CD14-positive monocyte (primary cell): ENCODE results near the gene MUTYH. TPM values are rescaled to one million over a fixed set of nuclear protein-coding genes. Genes with fewer than 3 reads are reported as not detected.
A peak's percentile ranks its signal among the peaks of the same experiment; 100 is the strongest.

Experiments used
- DNase-seq, 3 donors: peaks; one replicate each; pipeline ENCODE4 v3.0.0-alpha.2; 2011 to 2022
- H2AFZ ChIP-seq: 2 replicates; pipeline ENCODE4 v1.6.0; 2012; ENCODE audit warnings: mild to moderate bottlenecking, low read depth, low read length, inconsistent platforms; ENCODE audit not compliant: insufficient read depth, poor library complexity, severe bottlenecking
- H3K27ac ChIP-seq, 2 donors: 1 replicate in 1 of 2; 2 replicates in 1 of 2; pipeline ENCODE4 v1.5.1; 2012 to 2013; ENCODE audit warnings: low read length in 2 of 2, control low read depth in 1 of 2, inconsistent platforms in 1 of 2, low read depth in 1 of 2, mild to moderate bottlenecking in 1 of 2
- H3K27me3 ChIP-seq, 2 donors: one replicate each; pipeline versions ENCODE4 v1.6.0 to v1.6.1; 2011 to 2013; ENCODE audit warnings: low read length in 2 of 2; ENCODE audit not compliant: control insufficient read depth in 2 of 2, insufficient read depth in 2 of 2
- H3K36me3 ChIP-seq, 2 donors: replicated peaks in 1 of 2; 1 replicate in 1 of 2; 2 replicates in 1 of 2; pipeline versions ENCODE4 v1.5.1 to v1.6.1; 2012 to 2013; ENCODE audit warnings: low read length in 2 of 2, control low read depth in 1 of 2, inconsistent platforms in 1 of 2, mild to moderate bottlenecking in 1 of 2; ENCODE audit not compliant: insufficient read depth in 2 of 2, control insufficient read depth in 1 of 2
- H3K4me1 ChIP-seq, 2 donors: 1 replicate in 1 of 2; 2 replicates in 1 of 2; pipeline versions ENCODE4 v1.5.1 to v1.6.1; 2012 to 2013; ENCODE audit warnings: low read length in 2 of 2, control low read depth in 1 of 2, inconsistent platforms in 1 of 2, mild to moderate bottlenecking in 1 of 2, moderate library complexity in 1 of 2; ENCODE audit not compliant: insufficient read depth in 2 of 2, control insufficient read depth in 1 of 2
- H3K4me2 ChIP-seq: replicated peaks from 2 replicates; pipeline ENCODE3; 2012; ENCODE audit warnings: low read length, moderate library complexity, mild to moderate bottlenecking; ENCODE audit not compliant: poor library complexity, severe bottlenecking; ENCODE audit errors: extremely low read depth
- H3K4me3 ChIP-seq, 3 experiments: fragments of 200-600 bp in 1 of 3; sonication (generic) in 1 of 3; replicated peaks in 1 of 3; 1 replicate in 2 of 3; 2 replicates in 1 of 3; pipeline ENCODE4 v1.5.1; 2011 to 2013; ENCODE audit warnings: low read length in 3 of 3, mild to moderate bottlenecking in 3 of 3, control low read depth in 2 of 3, low read depth in 2 of 3, inconsistent platforms in 1 of 3, moderate library complexity in 1 of 3
- H3K79me2 ChIP-seq: 2 replicates; pipeline ENCODE4 v1.6.0; 2012; ENCODE audit warnings: mild to moderate bottlenecking, control low read depth, inconsistent platforms, low read length, moderate library complexity; ENCODE audit not compliant: insufficient read depth
- H3K9ac ChIP-seq: 2 replicates; pipeline ENCODE4 v1.6.0; 2017; ENCODE audit warnings: low read length, mild to moderate bottlenecking; ENCODE audit not compliant: insufficient read depth, poor library complexity, severe bottlenecking
- H3K9me3 ChIP-seq, 2 donors: replicated peaks in 1 of 2; 1 replicate in 1 of 2; 2 replicates in 1 of 2; pipeline versions ENCODE4 v1.5.1 to v1.6.1; 2012 to 2013; ENCODE audit warnings: low read length in 2 of 2, control low read depth in 1 of 2; ENCODE audit not compliant: control insufficient read depth in 1 of 2, insufficient read depth in 1 of 2
- H4K20me1 ChIP-seq: 2 replicates; pipeline ENCODE4 v1.6.0; 2012; ENCODE audit warnings: mild to moderate bottlenecking, low read length, control low read depth, moderate library complexity; ENCODE audit not compliant: insufficient read depth
- H3K27ac Mint-ChIP-seq, 7 donors: one replicate each; pipeline ENCODE4 v1.8.0; 2020; ENCODE audit warnings: mild to moderate bottlenecking in 7 of 7, mixed read lengths in 7 of 7, moderate library complexity in 6 of 7, inconsistent platforms in 2 of 7
- H3K27me3 Mint-ChIP-seq, 3 donors: one replicate each; pipeline ENCODE4 v1.8.0; 2021 to 2022; ENCODE audit warnings: low read depth in 3 of 3, mild to moderate bottlenecking in 3 of 3, mixed read lengths in 3 of 3, moderate library complexity in 3 of 3, inconsistent platforms in 1 of 3
- H3K36me3 Mint-ChIP-seq, 2 donors: one replicate each; pipeline ENCODE4 v1.8.0; 2020; ENCODE audit warnings: mixed read lengths in 2 of 2, inconsistent platforms in 1 of 2, mild to moderate bottlenecking in 1 of 2
- H3K4me1 Mint-ChIP-seq: one replicate; pipeline ENCODE4 v1.8.0; 2020; ENCODE audit warnings: mild to moderate bottlenecking, mixed read lengths
- H3K4me3 Mint-ChIP-seq, 2 donors: one replicate each; pipeline ENCODE4 v1.8.0; 2020; ENCODE audit warnings: mild to moderate bottlenecking in 2 of 2, mixed read lengths in 2 of 2, moderate library complexity in 1 of 2
- H3K9me3 Mint-ChIP-seq, 7 donors: one replicate each; pipeline ENCODE4 v1.8.0; 2020 to 2022; ENCODE audit warnings: mixed read lengths in 7 of 7, mild to moderate bottlenecking in 6 of 7, moderate library complexity in 6 of 7, inconsistent platforms in 2 of 7
- CTCF ChIP-seq: fragments of 200-600 bp; IDR thresholded peaks from one replicate; pipeline ENCODE4 v1.8.0; 2022; ENCODE audit warnings: antibody characterized with exemption, mild to moderate bottlenecking
- WGBS: methylation state at CpG from one replicate; pipeline ENCODE4 v1.1.5; 2013; ENCODE audit warnings: missing lambda C conversion rate; ENCODE audit not compliant: insufficient coverage; 5-methylcytosine and 5-hydroxymethylcytosine counted together
- intact Hi-C, 2 donors: fragments of 100-400 bp; cut with micrococcal nuclease; formaldehyde crosslinking; loops; one replicate each; pipeline versions ENCODE4 v1.15.0 to v1.15.1; 2023
- polyA plus RNA-seq, 3 donors: library from polyadenylated mRNA; depleted of rRNA in 1 of 3; unstranded in 2 of 3; stranded (reverse) in 1 of 3; fragments of 300-500 nt in 2 of 3; fragments of >200 nt in 1 of 3; fragmentation: Illumina TruSeq in 2 of 3; gene quantifications; 1 replicate in 2 of 3; 2 replicates in 1 of 3; pipeline ENCODE4 v1.2.3, GENCODE V29; 2012 to 2021

MUTYH gene
- polyA plus RNA-seq, 3 donors, result 6.7 to 22.9 (median 8.1) TPM

DNA sequence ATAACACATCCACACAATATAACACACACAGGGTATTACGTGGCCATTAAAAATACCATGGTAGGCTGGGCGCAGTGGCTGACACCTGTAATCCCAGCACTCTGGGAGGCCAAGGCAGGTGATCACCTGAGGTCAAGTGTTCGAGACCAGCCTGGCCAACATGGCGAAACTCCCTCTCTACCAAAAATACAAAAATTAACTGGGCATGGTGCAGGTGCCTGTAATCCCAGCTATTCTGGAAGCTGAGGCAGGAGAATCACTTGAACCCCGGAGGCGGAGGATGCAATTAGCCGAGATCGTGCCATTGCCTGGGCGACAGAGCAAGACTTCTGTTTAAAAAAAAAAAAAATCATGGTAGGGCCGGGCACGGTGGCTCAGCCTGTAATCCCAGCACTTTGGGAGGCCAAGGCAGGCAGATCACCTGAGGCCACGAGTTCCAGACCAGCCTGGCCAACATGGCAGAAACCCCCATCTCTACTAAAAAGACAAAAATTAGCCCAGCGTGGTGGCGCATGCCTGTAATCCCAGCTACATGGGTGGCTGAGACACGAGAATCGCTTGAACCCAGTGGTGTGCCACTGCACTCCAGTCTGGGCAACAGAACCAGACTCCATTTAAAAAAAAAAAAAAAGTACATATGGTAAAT is 37.6 kb downstream of the MUTYH start:
- H3K27ac Mint-ChIP-seq, result peak overlapping the region in 5 of 7 donors; percentile 8 to 98 (median 96)
- DNase-seq, result no peak
- H3K4me3 Mint-ChIP-seq, result peak overlapping the region in 1 of 2 donors; percentile 89
- Histone ChIP-seq H3K4me2 (peak overlapping the region; percentile 75), H3K4me1 (peaks cover 15 to 18% of the 10 kb centered on the region in 2 donors), H2AFZ (peak overlapping the region; percentile 86), H3K79me2 (no peaks in the 10 kb centered on the region), H3K27me3 (no peaks in the 10 kb centered on the region), H3K9me3 (no peaks in the 10 kb centered on the region), H3K9ac (peak overlapping the region; percentile 77), H3K36me3 (no peaks in the 10 kb centered on the region), H4K20me1 (no peaks in the 10 kb centered on the region), H3K4me3 (peak overlapping the region; percentile 61 to 88 (median 84)), H3K27ac (peak overlapping the region; percentile 86 to 88)
- 90% methylated on average over 12 of the region's 16 CpGs for WGBS
- H3K9me3 Mint-ChIP-seq, result no peaks in the 10 kb centered on the region
- no peaks in the 10 kb centered on the region for H3K36me3 Mint-ChIP-seq
- H3K4me1 Mint-ChIP-seq, result peaks cover 10% of the 10 kb centered on the region
- no peak for TF ChIP-seq CTCF
- peaks cover 0 to 6% (median 5%) of the 10 kb centered on the region in 3 donors for H3K27me3 Mint-ChIP-seq
- intact Hi-C loops, result loop anchor here (5.0 to 10.0 kb wide), 4 partner anchors 280 to 570 kb away; partner anchors contain the start of genes NASP (in 1 of the 2), RNU5D-1 (in 1 of the 2) and RPS8 (in 1 of the 2)

DNA sequence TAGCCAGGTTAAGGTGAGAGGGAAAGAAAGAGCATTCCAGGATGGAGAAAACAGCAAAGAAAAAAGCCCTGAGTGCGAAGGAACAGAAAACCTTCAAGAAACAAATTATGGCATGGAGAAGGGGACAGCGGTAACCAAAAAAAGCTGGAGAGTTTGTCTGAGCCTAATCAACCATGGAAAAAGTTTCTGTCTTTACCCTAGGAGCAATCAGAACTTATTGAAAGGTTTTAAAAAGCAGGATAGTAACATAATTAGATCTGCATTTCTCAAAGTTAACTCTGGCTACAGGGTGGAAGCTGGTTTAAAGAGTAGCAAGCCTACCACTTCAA is 39.6 kb downstream of the MUTYH start:
- peak overlapping the region in 1 of 7 donors; percentile 41 for H3K27ac Mint-ChIP-seq
- H3K9me3 Mint-ChIP-seq, result no peaks in the 10 kb centered on the region
- H3K4me1 Mint-ChIP-seq, result peaks cover 10% of the 10 kb centered on the region
- H3K79me2 ChIP-seq, result no peaks in the 10 kb centered on the region
- H3K9ac ChIP-seq, result no peak overlapping the region
- no peak for DNase-seq
- H3K4me3 Mint-ChIP-seq, result no peak overlapping the region
- H3K27me3 Mint-ChIP-seq, result peaks cover 0 to 6% (median 5%) of the 10 kb centered on the region in 3 donors
- WGBS, result 100% methylated on average over 1 of the region's 2 CpGs
- H3K9me3 ChIP-seq, result no peaks in the 10 kb centered on the region
- no peaks in the 10 kb centered on the region for H3K36me3 Mint-ChIP-seq
- no peak overlapping the region for H3K27ac ChIP-seq
- no peaks in the 10 kb centered on the region for H4K20me1 ChIP-seq
- no peaks in the 10 kb centered on the region for H3K36me3 ChIP-seq
- H3K4me1 ChIP-seq, result peaks cover 15 to 18% of the 10 kb centered on the region in 2 donors
- no peak overlapping the region for H3K4me2 ChIP-seq
- H3K4me3 ChIP-seq, result no peak overlapping the region
- no peak for TF ChIP-seq CTCF
- H3K27me3 ChIP-seq, result no peaks in the 10 kb centered on the region
- H2AFZ ChIP-seq, result no peak overlapping the region
- intact Hi-C loops, result loop anchor here (2.0 to 10.0 kb wide), 5 partner anchors 282 to 568 kb away; partner anchors contain the start of genes NASP (in 1 of the 2), RNU5D-1 (in 1 of the 2) and RPS8 (in 1 of the 2)
